Gastrocnemius medialis (tissue), 4 donors: ENCODE data around the gene HIPK4.

Experiments used
- POLR2A ChIP-seq, 2 donors: fragments of 450-650 bp; IDR thresholded peaks; one replicate each; pipeline ENCODE4 v1.6.1; 2017; ENCODE audit warnings: antibody characterized with exemption in 2 of 2, mild to moderate bottlenecking in 2 of 2, moderate library complexity in 2 of 2
- TF ChIP-seq, protein P1 (sequence below), 5 experiments: fragments of 450-650 bp in 3 of 5; fragments of 200-600 bp in 2 of 5; sonication (generic) in 2 of 5; IDR thresholded peaks in 4 of 5; conservative IDR thresholded peaks in 1 of 5; 1 replicate in 4 of 5; 2 replicates in 1 of 5; pipeline ENCODE4 v1.5.1; 2016 to 2019; ENCODE audit warnings: antibody characterized with exemption in 5 of 5, mild to moderate bottlenecking in 3 of 5, moderate library complexity in 3 of 5

- TF ChIP-seq POLR2A (IDR thresholded peaks at IDR 0.05) = no peak
- TF ChIP-seq, protein P1, sequence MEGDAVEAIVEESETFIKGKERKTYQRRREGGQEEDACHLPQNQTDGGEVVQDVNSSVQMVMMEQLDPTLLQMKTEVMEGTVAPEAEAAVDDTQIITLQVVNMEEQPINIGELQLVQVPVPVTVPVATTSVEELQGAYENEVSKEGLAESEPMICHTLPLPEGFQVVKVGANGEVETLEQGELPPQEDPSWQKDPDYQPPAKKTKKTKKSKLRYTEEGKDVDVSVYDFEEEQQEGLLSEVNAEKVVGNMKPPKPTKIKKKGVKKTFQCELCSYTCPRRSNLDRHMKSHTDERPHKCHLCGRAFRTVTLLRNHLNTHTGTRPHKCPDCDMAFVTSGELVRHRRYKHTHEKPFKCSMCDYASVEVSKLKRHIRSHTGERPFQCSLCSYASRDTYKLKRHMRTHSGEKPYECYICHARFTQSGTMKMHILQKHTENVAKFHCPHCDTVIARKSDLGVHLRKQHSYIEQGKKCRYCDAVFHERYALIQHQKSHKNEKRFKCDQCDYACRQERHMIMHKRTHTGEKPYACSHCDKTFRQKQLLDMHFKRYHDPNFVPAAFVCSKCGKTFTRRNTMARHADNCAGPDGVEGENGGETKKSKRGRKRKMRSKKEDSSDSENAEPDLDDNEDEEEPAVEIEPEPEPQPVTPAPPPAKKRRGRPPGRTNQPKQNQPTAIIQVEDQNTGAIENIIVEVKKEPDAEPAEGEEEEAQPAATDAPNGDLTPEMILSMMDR (IDR thresholded peaks at IDR 0.05 in 4 of 5, conservative IDR thresholded peaks at IDR 0.05 in 1 of 5) = no peak
Observed at GRCh38 chr19:40389404-40390083, 437 bp downstream of the HIPK4 start.
